ENCODE measurements around the gene GPR25.

DNA sequence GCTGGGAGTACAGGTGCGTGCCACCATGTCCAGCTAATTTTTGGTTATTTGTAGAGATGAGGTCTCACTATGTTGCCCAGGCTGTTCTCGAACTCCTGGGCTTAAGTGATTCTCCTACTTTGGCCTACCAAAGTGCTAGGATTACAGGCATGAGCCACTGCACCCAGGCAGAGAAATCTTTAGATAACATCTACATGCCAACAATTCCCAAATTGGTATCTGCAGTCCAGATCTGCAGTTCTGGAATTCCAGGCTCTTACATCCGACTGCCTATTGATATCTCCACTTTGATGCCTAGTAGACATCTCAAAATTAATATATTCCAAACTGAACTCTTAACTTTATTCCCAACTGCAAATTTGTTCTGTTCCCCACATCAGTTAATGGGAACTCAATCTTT, 45.2 kb downstream of the GPR25 start:
- TF ChIP-seq POLR2AphosphoS5 (IDR thresholded peaks at IDR 0.05; ENCODE audit: low read depth, low read length) (no peak), POLR2A (IDR thresholded peaks at IDR 0.05; ENCODE audit: low read depth, low read length) (no peak), SPI1 (IDR thresholded peaks at IDR 0.05; ENCODE audit: low read depth, low read length) (no peak), TAF1 (IDR thresholded peaks at IDR 0.05; ENCODE audit: low read depth, low read length) (no peak)
